Tongue (tissue), 1 donor: ENCODE measurements around the gene BMP15. TPM values are rescaled to one million over a fixed set of nuclear protein-coding genes. Genes with fewer than 3 reads are reported as not detected.

ENCODE experiments used
- total RNA-seq: library from RNA; depleted of rRNA; stranded (reverse); fragments of >200 nt; gene quantifications from one replicate; pipeline ENCODE4 v1.2.3, GENCODE V29; 2014

Gene BMP15
- total RNA-seq, 1 donor from 2014 or later: not detected

Other genes with a start within 250 kb of the BMP15 start
- 10.2 TPM for gene SHROOM4, start 96.5 kb upstream of the BMP15 start, total RNA-seq